H1 (cell line): ENCODE measurements around the gene ZBP1. TPM values are rescaled to one million over a fixed set of nuclear protein-coding genes. Genes with fewer than 3 reads are reported as not detected.

Experiments used
- HDAC2 ChIP-seq, 2 experiments: fragments of 300-600 bp in 1 of 2; sonication (generic) in 1 of 2; IDR thresholded peaks; 2 replicates each; pipeline ENCODE4 v1.6.1; 2011 to 2012; ENCODE audit warnings: low read depth in 2 of 2, low read length in 2 of 2, mild to moderate bottlenecking in 2 of 2, moderate library complexity in 2 of 2, borderline replicate concordance in 1 of 2, inconsistent platforms in 1 of 2
- MAX ChIP-seq: IDR thresholded peaks from 2 replicates; pipeline ENCODE4 v1.6.1; 2012; ENCODE audit warnings: inconsistent platforms
- SP4 ChIP-seq: IDR thresholded peaks from 2 replicates; pipeline ENCODE4 v1.6.1; 2012; ENCODE audit warnings: low read length, inconsistent platforms
- polyA plus RNA-seq, 7 experiments: library from polyadenylated mRNA; depleted of rRNA in 3 of 7; stranded (reverse) in 5 of 7; unstranded in 2 of 7; fragments of >200 nt in 5 of 7; fragments of 200-250 nt in 2 of 7; gene quantifications; 1 replicate in 5 of 7; 2 replicates in 1 of 7; 4 replicates in 1 of 7; pipeline versions ENCODE4 v1.2.1 to v1.2.3, GENCODE V29; 2011 to 2013; ENCODE audit warnings: missing spikeins in 2 of 7, mixed read lengths in 2 of 7
- total RNA-seq: library from RNA; stranded (reverse); fragmentation: NEBNext Ultra II Directional; extraction: Animal tissue kit (Norgen Biotek cat#: 25700); gene quantifications from 2 replicates; pipeline ENCODE4 v1.2.1, GENCODE V29; 2021

ZBP1 gene
- total and polyA plus RNA-seq, 2 of the 8 experiments (the other 6 are each of a cell fraction or from before 2014, with no cell fraction given): not detected

DNA sequence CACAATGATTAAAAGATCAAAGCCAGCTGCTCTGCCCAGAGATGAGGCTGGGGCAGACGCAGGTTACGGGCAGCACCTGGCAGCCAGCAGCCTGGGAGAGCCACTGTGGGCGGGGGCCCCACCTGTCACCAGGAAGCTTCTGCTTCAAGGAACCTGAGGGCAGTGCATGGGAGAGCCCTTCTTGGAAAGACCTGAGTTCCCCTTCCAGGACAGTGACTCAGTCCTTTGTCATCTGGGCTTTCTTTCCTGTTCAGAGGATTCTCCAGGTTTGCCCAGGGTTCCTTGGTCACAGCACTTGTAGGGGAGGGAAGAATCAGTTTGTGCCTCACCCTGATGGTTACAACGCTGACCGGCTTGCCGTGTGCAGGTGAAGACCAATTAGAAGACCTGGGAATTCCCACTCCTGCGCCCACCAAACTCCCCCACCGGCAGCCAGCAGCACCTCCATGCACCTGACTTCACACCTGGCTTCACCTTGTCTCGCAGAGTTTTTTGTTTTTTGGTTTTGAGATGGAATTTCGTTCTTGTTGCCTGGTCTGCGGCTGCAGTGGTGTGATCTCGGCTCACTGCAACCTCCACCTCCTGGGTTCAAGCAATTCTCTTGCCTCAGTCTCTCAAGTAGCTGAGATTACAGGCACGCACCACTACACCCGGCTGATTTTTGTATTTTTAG lies 2.0 kb downstream of the ZBP1 start (continued):
- no peak for TF ChIP-seq HDAC2 (IDR thresholded peaks at IDR 0.05; ENCODE audit: borderline replicate concordance in 1 of 2, low read depth in 2 of 2, low read length in 2 of 2)
- TF ChIP-seq SP4: no peak
- TF ChIP-seq MAX: no peak
